BE2C (cell line): ENCODE results near the gene DUSP11.

ENCODE experiments used
- DNase-seq: peaks from one replicate; pipeline ENCODE4 v3.0.0-alpha.2; 2020
- H3K27me3 ChIP-seq: fragments of 250-450 bp; sonication (Bioruptor Pico); 2 replicates; pipeline ENCODE4 v1.5.1; 2020; ENCODE audit warnings: mild to moderate bottlenecking
- H3K36me3 ChIP-seq: fragments of 250-450 bp; sonication (Bioruptor Pico); 2 replicates; pipeline ENCODE4 v1.5.1; 2020; ENCODE audit warnings: mild to moderate bottlenecking
- H3K4me1 ChIP-seq: fragments of 250-450 bp; sonication (Bioruptor Pico); 2 replicates; pipeline ENCODE4 v1.5.1; 2020
- H3K4me3 ChIP-seq: 2 replicates; pipeline ENCODE4 v1.5.1; 2011; ENCODE audit warnings: low read depth, low read length
- H3K9me3 ChIP-seq: fragments of 250-450 bp; sonication (Bioruptor Pico); 2 replicates; pipeline ENCODE4 v1.5.1; 2020
- CTCF ChIP-seq: IDR thresholded peaks from 2 replicates; pipeline ENCODE4 v1.5.1; 2012; ENCODE audit warnings: mild to moderate bottlenecking, low read depth, low read length

The DUSP11 gene

GRCh38 chr2:73717251-73717606 is 62.7 kb downstream of the DUSP11 start:
- no peaks in the 10 kb centered on the region for H3K27me3 ChIP-seq
- H3K9me3 ChIP-seq: no peaks in the 10 kb centered on the region
- no peak for TF ChIP-seq CTCF
- no peak overlapping the region for H3K4me3 ChIP-seq
- H3K4me1 ChIP-seq: no peaks in the 10 kb centered on the region
- no peak for DNase-seq
- no peaks in the 10 kb centered on the region for H3K36me3 ChIP-seq

GRCh38 chr2:73716543-73717250 is 63.2 kb downstream of the DUSP11 start:
- Histone ChIP-seq H3K27me3 (no peaks in the 10 kb centered on the region), H3K4me1 (no peaks in the 10 kb centered on the region), H3K4me3 (no peak overlapping the region), H3K9me3 (no peaks in the 10 kb centered on the region), H3K36me3 (no peaks in the 10 kb centered on the region)
- no peak for TF ChIP-seq CTCF
- DNase-seq: no peak

- no peaks in the 10 kb centered on the region for H3K9me3 ChIP-seq
- no peak overlapping the region for H3K4me3 ChIP-seq
- H3K27me3 ChIP-seq: no peaks in the 10 kb centered on the region
- DNase-seq: no peak
- no peaks in the 10 kb centered on the region for H3K4me1 ChIP-seq
- no peak for TF ChIP-seq CTCF
- no peaks in the 10 kb centered on the region for H3K36me3 ChIP-seq
These were observed 65.8 kb downstream of the DUSP11 start for GRCh38 chr2:73714091-73714490.
